ENCODE results near the gene FFAR3.

The FFAR3 gene

DNA sequence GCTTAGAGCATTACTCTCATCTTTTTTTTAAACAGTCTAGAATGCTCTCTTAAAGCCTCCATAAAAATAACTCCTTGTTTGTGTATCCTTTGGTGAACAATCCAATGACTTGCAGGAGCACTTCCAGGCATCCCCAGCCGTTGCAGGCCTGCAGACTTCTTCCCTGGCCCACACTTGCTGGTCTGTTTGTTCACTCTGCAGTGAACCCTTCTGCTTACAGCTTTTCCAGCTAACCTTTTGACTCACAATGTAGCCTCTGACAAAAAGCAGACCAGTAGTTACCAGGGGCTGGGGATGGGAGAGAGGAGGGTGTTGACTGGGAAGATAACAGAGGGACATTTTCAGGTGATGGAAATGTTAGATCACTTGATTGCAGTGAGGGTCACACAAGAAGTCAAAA lies 21.7 kb downstream of the FFAR3 start:
- Mint-ChIP-seq H3K27ac (no peak overlapping the region), H3K4me1 (ENCODE audit: low read depth in 2 of 2) (peaks cover 0 to 5% of the 10 kb centered on the region in 2 donors), H3K4me3 (no peak overlapping the region), H3K27me3 (peaks cover 4 to 37% of the 10 kb centered on the region in 2 donors), H3K9me3 (no peaks in the 10 kb centered on the region), H3K36me3 (ENCODE audit: insufficient read depth) (no peaks in the 10 kb centered on the region)
- no peak for DNase-seq
- ATAC-seq (replicated peaks), result no peak

DNA sequence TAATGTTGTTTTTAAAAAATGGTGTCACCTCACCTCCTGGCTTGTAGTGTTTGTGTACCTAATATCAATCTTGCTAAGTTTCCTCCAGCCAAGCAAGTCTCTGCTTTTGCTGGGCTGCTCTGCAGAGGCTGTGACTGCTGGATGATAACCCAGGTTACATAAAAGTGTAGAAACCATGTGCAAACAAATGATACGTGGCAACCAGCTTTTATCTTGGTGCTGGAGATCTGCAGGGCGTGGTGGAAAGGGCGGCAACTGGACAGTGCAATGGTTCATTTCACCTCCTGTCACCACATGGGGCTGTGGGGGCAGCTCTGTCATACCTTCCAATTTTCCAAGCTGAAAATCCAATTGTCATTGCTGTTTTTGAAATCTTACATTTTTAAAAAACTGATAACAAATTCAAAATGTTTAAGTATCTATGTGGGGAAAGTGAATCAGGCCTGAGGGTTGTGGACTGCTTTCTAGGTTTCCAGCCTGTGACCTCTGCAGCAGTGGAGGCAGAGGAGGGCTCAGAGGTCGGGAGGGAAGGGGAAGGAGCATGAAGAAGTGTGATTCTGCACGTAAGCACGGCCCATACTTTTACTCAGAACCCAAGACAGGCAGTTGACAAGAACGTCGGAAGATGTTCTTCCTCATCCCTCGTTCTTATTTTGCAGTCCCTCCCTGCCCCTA lies 22.3 kb downstream of the FFAR3 start:
- no peak overlapping the region for H3K4me3 Mint-ChIP-seq
- H3K27ac Mint-ChIP-seq, result no peak overlapping the region
- H3K36me3 Mint-ChIP-seq (ENCODE audit: insufficient read depth), result no peaks in the 10 kb centered on the region
- no peaks in the 10 kb centered on the region for H3K9me3 Mint-ChIP-seq
- H3K4me1 Mint-ChIP-seq (ENCODE audit: low read depth in 2 of 2), result peaks cover 0 to 5% of the 10 kb centered on the region in 2 donors
- H3K27me3 Mint-ChIP-seq, result peaks cover 4 to 39% of the 10 kb centered on the region in 2 donors
- DNase-seq (no peak), ATAC-seq (replicated peaks) (no peak)

DNA sequence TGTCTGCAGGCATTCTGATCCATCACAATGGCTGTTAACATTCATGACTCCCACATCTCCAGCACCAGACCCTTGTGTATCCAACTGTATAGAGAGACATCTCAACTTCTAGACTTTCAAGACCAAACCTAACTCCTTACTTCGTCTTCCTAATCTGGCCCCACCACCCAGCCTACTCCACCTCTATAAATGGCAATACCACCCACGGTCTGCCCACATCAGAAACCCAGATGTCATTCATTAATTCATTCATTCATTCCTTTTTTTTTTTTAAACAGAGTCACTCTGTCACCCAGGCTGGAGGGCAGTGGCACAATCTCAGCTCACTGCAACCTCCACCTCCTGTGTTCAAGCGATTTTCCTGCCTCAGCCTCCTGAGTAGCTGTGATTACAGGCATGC lies 23.1 kb downstream of the FFAR3 start:
- H3K27me3 Mint-ChIP-seq, result peaks cover 4 to 39% of the 10 kb centered on the region in 2 donors
- no peaks in the 10 kb centered on the region for H3K36me3 Mint-ChIP-seq (ENCODE audit: insufficient read depth)
- ATAC-seq (replicated peaks) (no peak), DNase-seq (no peak)
- H3K4me3 Mint-ChIP-seq, result no peak overlapping the region
- H3K27ac Mint-ChIP-seq, result no peak overlapping the region
- peaks cover 0 to under 1% of the 10 kb centered on the region in 2 donors for H3K9me3 Mint-ChIP-seq
- peaks cover 0 to 2% of the 10 kb centered on the region in 2 donors for H3K4me1 Mint-ChIP-seq (ENCODE audit: low read depth in 2 of 2)

DNA sequence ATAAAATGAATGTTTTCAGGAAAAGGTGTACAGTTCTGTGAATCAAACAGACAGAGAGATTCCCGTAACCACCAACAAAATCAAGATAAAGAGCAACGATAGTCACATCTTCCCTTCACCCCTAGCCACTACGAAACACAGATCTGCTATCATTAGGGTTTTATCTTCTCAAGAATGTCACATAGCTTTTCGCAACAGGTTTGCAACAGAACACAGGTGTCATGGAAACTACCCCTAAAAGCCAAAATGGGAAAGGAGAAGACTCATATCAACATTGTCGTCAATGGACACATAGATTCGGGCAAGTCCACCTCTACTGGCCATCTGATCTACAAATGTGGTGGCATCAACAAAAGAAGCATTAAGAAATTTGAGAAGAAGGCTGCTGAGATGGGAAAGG lies 23.7 kb downstream of the FFAR3 start:
- Mint-ChIP-seq H3K9me3 (peaks cover 0 to 2% of the 10 kb centered on the region in 2 donors), H3K4me3 (no peak overlapping the region), H3K27me3 (peaks cover 4 to 39% of the 10 kb centered on the region in 2 donors), H3K4me1 (ENCODE audit: low read depth in 2 of 2) (peaks cover 0 to 2% of the 10 kb centered on the region in 2 donors), H3K27ac (no peak overlapping the region), H3K36me3 (ENCODE audit: insufficient read depth) (no peaks in the 10 kb centered on the region)
- DNase-seq (no peak), ATAC-seq (replicated peaks) (no peak)

DNA sequence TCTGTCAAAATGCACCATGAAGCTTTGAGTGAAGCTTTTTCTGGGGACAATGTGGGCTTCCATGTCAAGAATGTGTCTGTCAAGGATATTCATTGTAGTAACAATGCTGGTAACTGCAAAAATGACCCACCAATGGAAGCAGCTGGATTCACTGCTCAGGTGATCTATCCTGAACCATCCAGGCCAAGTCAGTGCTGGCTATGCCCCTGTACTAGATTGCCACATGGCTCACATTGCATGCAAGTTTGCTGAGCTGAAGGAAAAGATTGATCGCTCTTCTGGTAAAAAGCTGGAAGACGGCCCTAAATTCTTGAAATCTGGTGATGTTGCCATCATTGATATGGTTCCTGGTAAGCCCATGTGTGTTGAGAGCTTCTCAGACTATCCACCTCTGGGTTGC lies 25.3 kb downstream of the FFAR3 start:
- peaks cover 4 to 39% of the 10 kb centered on the region in 2 donors for H3K27me3 Mint-ChIP-seq
- H3K9me3 Mint-ChIP-seq, result peaks cover 0 to 2% of the 10 kb centered on the region in 2 donors
- no peaks in the 10 kb centered on the region for H3K36me3 Mint-ChIP-seq (ENCODE audit: insufficient read depth)
- H3K4me1 Mint-ChIP-seq (ENCODE audit: low read depth in 2 of 2), result no peaks in the 10 kb centered on the region
- H3K27ac Mint-ChIP-seq, result no peak overlapping the region
- DNase-seq (no peak), ATAC-seq (replicated peaks) (no peak)
- no peak overlapping the region for H3K4me3 Mint-ChIP-seq

DNA sequence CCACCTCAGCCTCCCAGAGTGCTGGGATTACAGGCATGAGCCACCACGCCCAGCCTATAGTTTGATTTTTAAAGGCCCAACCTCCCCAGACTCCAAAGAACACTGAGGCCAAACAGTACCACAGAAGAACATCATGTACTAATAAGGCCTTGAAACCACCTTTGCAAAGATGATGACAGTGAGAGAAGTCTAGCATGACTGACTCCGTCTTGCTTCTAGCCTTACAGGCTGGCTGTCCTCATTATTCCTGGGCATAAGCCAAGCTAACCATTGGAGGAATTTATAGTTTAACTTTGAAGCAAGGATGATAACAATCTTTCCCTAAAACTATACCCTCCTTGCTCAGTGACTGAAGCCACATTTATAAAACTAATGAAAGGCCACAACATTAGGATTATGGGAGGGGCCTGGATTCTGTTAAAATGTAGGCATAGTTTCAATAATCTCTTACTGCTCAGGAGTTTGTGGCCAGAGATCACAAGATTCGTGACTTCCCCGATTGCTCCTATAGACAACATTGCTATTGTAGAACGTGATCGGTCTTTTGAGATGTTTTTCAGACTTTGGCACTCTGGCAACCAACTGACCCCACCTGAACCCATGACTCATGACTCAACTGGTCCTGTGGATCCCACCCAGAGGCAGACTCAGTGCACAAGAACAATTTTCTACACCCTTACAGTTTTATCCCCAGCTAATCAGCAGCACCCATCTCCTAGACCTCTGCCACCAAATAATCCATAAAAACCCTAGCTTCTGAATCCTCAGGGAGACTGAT lies 30.2 kb downstream of the FFAR3 start:
- peaks cover 0 to 12% of the 10 kb centered on the region in 2 donors for H3K27me3 Mint-ChIP-seq
- ATAC-seq (replicated peaks) (no peak), DNase-seq (no peak)
- no peaks in the 10 kb centered on the region for H3K36me3 Mint-ChIP-seq (ENCODE audit: insufficient read depth)
- H3K27ac Mint-ChIP-seq, result no peak overlapping the region
- no peaks in the 10 kb centered on the region for H3K4me1 Mint-ChIP-seq (ENCODE audit: low read depth in 2 of 2)
- H3K4me3 Mint-ChIP-seq, result no peak overlapping the region
- peaks cover 0 to 2% of the 10 kb centered on the region in 2 donors for H3K9me3 Mint-ChIP-seq

DNA sequence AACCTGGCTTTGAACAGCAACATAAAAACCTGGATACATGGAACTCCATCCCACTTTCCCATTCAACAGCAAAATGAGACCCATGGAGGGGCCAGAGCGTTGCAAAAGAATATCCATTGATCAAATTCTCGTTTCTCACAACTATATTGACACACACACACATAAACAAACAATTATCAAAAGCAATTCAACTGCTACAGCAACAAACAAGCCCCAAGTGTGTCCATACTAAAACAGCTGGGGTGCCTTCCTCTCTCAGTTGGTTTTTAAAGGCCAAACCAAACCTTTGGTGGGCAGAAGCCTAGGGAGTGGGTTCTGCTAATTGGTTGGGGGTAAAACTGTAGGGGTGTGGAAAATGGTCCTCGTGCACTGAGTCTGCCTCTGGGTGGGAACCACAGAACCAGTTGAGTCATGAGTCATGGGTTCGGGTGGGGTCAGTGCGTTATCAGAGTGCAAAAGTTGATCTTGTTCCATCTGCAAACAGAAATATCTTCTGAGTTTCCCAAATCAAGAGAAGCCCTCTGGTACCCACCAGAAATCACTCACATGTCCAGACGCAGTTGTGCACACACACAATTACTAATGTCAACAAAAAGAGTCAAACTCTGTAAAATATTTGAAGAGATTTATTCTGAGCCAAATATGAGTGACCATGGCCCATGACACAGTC lies 31.1 kb downstream of the FFAR3 start:
- H3K36me3 Mint-ChIP-seq (ENCODE audit: insufficient read depth), result no peaks in the 10 kb centered on the region
- DNase-seq, result no peak
- H3K27ac Mint-ChIP-seq, result no peak overlapping the region
- H3K27me3 Mint-ChIP-seq, result peaks cover 0 to 8% of the 10 kb centered on the region in 2 donors
- H3K9me3 Mint-ChIP-seq, result peaks cover 0 to 2% of the 10 kb centered on the region in 2 donors
- H3K4me1 Mint-ChIP-seq (ENCODE audit: low read depth in 2 of 2), result no peaks in the 10 kb centered on the region
- H3K4me3 Mint-ChIP-seq, result no peak overlapping the region
- no peak for ATAC-seq (replicated peaks)

DNA sequence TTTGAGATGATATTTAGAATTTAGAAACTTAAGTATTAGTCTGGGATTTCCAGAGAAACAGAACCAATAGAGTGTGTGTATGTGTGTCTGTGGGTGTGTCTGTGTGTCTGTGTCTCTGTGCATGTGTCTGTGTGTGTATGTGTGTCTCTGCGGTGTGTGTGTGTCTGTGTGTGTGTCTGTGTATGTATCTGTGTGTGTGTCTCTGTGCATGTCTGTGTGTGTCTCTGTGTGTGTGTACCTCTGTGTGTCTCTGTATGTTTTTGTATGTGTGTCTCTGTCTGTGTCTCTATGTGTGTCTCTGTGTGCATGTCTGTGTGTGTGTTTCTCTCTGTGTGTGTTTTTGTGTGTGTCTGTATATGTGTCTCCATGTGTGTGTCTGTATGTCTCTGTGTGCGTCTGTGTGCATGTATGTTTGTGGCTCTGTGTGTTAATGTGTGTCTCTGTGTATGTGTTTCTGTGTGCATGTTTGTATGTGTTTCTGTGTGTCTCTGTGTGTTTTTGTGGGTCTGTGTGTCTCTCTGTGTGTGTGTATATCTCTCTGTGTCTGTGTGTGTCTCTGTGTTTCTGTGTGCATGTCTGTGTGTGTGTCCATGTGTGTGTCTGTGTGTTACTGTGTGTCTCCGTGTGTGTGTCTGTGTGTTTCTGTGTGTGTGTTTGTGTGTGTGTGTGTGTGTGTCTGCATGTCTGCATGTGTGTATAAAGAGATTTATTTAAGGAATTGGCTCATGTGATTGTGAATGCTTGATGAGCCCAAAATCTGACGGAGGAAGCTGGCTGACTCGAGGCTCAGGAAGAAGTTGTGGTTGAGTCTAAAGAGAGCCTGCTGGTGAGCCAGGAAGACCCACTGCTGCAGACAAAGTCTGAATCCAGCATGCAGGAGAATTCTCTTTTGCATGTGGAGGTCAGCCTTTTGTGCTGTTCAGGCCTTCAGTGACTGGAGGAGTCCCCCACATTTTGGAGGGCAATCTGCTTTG lies 34.8 kb downstream of the FFAR3 start:
- H3K4me1 Mint-ChIP-seq (ENCODE audit: low read depth in 2 of 2), result no peaks in the 10 kb centered on the region
- H3K36me3 Mint-ChIP-seq (ENCODE audit: insufficient read depth), result no peaks in the 10 kb centered on the region
- H3K9me3 Mint-ChIP-seq, result no peaks in the 10 kb centered on the region
- ATAC-seq (replicated peaks), result no peak
- H3K27ac Mint-ChIP-seq, result no peak overlapping the region
- H3K4me3 Mint-ChIP-seq, result no peak overlapping the region
- H3K27me3 Mint-ChIP-seq, result no peaks in the 10 kb centered on the region
- DNase-seq, result no peak

DNA sequence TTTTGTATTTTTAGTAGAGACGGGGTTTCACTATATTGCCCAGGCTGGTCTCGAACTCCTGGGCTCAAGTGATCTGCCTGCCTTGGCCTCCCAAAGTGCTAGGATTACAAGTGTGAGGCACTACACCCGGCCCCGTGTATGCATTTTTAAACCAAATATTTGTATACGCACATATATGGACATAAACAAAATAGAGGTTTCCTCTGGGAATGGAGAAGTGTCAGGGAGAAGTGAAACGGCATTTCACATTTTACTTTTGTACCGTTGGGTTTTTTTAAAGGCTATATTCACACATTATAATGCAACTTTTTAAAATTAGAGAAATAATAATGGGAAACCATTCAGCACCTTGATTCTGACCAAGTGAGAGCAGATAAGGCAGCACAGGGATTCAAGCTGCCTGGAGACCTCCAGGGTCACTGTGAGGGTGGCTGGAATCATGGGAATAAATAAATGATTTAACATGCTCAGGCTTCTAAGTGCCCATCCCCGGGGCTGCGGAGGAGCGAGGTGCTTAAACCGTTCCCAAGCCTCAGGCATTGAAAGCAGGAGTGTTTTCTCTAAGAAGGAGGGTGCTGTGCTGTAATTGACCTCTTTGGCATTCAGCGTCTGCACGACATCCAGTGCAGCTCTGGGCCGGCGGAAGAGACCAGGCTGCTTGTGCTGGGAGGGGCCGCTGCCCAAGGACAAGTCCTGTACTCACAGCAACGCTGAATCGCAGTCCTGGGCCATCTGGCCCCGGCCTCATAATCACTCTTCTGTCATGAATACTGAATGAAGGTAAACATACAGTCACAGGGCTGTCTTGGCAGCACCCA lies 37.3 kb downstream of the FFAR3 start:
- no peak overlapping the region for H3K27ac Mint-ChIP-seq

DNA sequence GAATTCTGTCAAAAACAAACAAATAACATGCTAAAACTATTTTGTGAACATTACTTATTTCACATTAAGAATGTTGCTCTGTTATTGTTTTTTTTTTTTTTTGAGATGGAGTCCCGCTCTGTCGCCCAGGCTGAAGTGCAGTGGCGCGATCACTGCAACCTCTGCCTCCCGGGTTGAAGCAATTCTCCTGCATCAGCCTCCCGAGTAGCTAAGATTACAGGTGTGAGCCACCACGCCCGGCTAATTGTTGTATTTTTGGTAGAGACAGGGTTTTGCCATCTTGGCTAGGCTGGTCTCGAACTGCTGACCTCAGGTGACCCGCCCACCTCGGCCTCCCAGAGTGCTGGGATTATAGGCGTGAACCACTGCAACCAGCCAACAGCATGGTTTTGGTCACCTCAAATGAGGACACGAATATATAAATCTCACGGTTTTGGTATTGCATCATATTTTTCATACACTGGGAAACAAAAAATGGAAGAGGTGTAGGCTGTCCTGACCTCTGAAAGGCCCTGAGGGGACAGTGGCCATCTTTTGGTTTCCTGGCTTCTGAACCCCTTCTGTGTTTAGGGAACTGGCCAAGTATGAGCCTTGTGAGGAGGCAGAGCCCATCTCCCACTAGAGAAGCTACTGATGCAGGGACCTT lies 38.1 kb downstream of the FFAR3 start:
- DNase-seq (no peak), ATAC-seq (replicated peaks) (no peak)
- no peaks in the 10 kb centered on the region for H3K36me3 Mint-ChIP-seq (ENCODE audit: insufficient read depth)
- H3K4me3 Mint-ChIP-seq, result no peak overlapping the region
- H3K27me3 Mint-ChIP-seq, result peaks cover 14% of the 10 kb centered on the region in 2 donors
- no peaks in the 10 kb centered on the region for H3K4me1 Mint-ChIP-seq (ENCODE audit: low read depth in 2 of 2)
- H3K9me3 Mint-ChIP-seq, result no peaks in the 10 kb centered on the region
- H3K27ac Mint-ChIP-seq, result no peak overlapping the region

More for the DNA sequence above, 37.3 kb downstream of the FFAR3 start:
- Mint-ChIP-seq H3K27me3 (peaks cover 14% of the 10 kb centered on the region in 2 donors), H3K4me1 (ENCODE audit: low read depth in 2 of 2) (no peaks in the 10 kb centered on the region), H3K9me3 (no peaks in the 10 kb centered on the region), H3K4me3 (no peak overlapping the region), H3K36me3 (ENCODE audit: insufficient read depth) (no peaks in the 10 kb centered on the region)
- no peak for DNase-seq
- ATAC-seq (replicated peaks), result no peak

DNA sequence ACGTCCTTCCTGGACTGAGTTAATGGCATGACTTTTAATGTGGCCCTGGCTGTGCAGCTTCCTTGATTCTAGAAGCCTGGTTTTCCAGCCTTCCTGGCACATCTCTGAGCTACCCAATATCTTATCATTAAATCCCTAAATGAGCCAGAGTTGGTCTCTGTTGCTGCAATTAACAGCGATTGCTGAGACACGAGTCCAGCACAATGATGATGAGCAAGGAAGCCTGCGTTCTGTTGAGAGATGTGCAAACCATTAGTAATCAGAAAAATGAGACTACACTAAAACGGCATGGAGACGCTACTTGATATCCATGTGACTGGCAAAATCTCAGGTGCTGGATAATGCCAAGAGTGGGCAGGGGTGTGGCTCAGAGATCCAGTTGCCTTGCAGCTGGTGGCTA lies 38.8 kb downstream of the FFAR3 start:
- no peaks in the 10 kb centered on the region for H3K36me3 Mint-ChIP-seq (ENCODE audit: insufficient read depth)
- no peak for ATAC-seq (replicated peaks)
- H3K4me1 Mint-ChIP-seq (ENCODE audit: low read depth in 2 of 2), result no peaks in the 10 kb centered on the region
- no peak overlapping the region for H3K4me3 Mint-ChIP-seq
- no peak for DNase-seq
- peaks cover 14% of the 10 kb centered on the region in 2 donors for H3K27me3 Mint-ChIP-seq
- H3K27ac Mint-ChIP-seq, result no peak overlapping the region
- no peaks in the 10 kb centered on the region for H3K9me3 Mint-ChIP-seq

DNA sequence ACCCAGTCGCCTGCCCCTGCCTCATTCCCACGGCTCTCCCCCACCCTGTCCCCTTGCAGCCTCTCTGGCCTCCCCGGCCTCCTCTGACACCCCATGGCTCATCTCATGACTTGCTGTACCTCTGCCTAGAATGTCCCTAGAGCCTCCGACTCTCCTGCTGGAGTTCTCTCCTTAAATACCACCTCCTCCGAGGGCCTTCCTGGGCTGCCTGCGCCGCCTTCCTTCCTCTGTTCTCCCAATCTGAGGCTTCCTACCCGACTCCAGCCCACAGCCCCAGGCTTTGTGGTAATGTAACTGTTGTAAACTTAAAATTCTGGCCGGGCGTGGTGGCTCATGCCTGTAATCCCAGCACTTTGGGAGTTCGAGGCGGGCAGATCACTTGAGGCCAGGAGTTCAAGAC lies 40.3 kb downstream of the FFAR3 start:
- H3K36me3 Mint-ChIP-seq (ENCODE audit: insufficient read depth), result no peaks in the 10 kb centered on the region
- H3K4me3 Mint-ChIP-seq, result no peak overlapping the region
- no peak overlapping the region for H3K27ac Mint-ChIP-seq
- DNase-seq (no peak), ATAC-seq (replicated peaks) (no peak)
- H3K9me3 Mint-ChIP-seq, result no peaks in the 10 kb centered on the region
- H3K27me3 Mint-ChIP-seq, result peaks cover 14% of the 10 kb centered on the region in 2 donors
- peaks cover 0 to under 1% of the 10 kb centered on the region in 2 donors for H3K4me1 Mint-ChIP-seq (ENCODE audit: low read depth in 2 of 2)
